Fibroblast of skin of scalp (primary cell): ENCODE results near the gene GATM.
"Not testable (repeated sequence)": the region's sequence is repeated elsewhere in the genome, so short reads cannot be mapped to it uniquely, and the experiment has no call there.

Experiments
- DNase-seq: peaks from one replicate; pipeline ENCODE4 v3.0.0-alpha.2; 2013

Gene GATM

GRCh38 chr15:45389351-45389750 lies 11.0 kb upstream of the GATM start:
- no peak for DNase-seq

GRCh38 chr15:45387380-45388007 lies 9.2 kb upstream of the GATM start:
- no peak for DNase-seq

GRCh38 chr15:45386974-45387373 lies 8.6 kb upstream of the GATM start:
- no peak for DNase-seq

- DNase-seq = no peak
Measured at GRCh38 chr15:45386420-45386819, 8.1 kb upstream of the GATM start.

GRCh38 chr15:45385590-45385989 lies 7.2 kb upstream of the GATM start:
- DNase-seq = no peak

- no peak for DNase-seq
Measured at GRCh38 chr15:45384700-45385099, 6.4 kb upstream of the GATM start.

GRCh38 chr15:45378913-45379262 lies 544 bp upstream of the GATM start:
- no peak for DNase-seq

- DNase-seq = no peak
Measured at GRCh38 chr15:45377609-45378148, 665 bp downstream of the GATM start.

GRCh38 chr15:45376967-45377608 lies 1.3 kb downstream of the GATM start:
- no peak for DNase-seq

GRCh38 chr15:45376300-45376928 lies 1.9 kb downstream of the GATM start:
- DNase-seq = no peak

GRCh38 chr15:45375836-45376235 lies 2.5 kb downstream of the GATM start:
- DNase-seq = no peak

GRCh38 chr15:45373976-45374375 lies 4.4 kb downstream of the GATM start:
- DNase-seq = no peak

- no peak for DNase-seq
Measured at GRCh38 chr15:45372041-45372995, 6.0 kb downstream of the GATM start.

GRCh38 chr15:45371546-45371945 lies 6.8 kb downstream of the GATM start:
- no peak for DNase-seq

- DNase-seq = not testable (repeated sequence)
Measured at GRCh38 chr15:45370042-45370441, 8.3 kb downstream of the GATM start.

- not testable (repeated sequence) for DNase-seq
Measured at GRCh38 chr15:45367222-45367621, 11.1 kb downstream of the GATM start.

- DNase-seq = no peak
Measured at GRCh38 chr15:45364271-45364670, 14.1 kb downstream of the GATM start.

- no peak for DNase-seq
Measured at GRCh38 chr15:45363801-45364200, 14.5 kb downstream of the GATM start.

GRCh38 chr15:45363334-45363733 lies 15.0 kb downstream of the GATM start:
- no peak for DNase-seq

GRCh38 chr15:45362419-45362818 lies 15.9 kb downstream of the GATM start:
- no peak for DNase-seq

GRCh38 chr15:45361878-45362277 lies 16.5 kb downstream of the GATM start:
- DNase-seq = no peak

- DNase-seq = no peak
Measured at GRCh38 chr15:45355860-45356259, 22.5 kb downstream of the GATM start.

- DNase-seq = no peak
Measured at GRCh38 chr15:45354711-45355110, 23.6 kb downstream of the GATM start.
